Colon (tissue), 2 donors: ENCODE data around the gene SPIN1.

Source experiments
- FAIRE-seq: peaks from 2 replicates; lab custom pipeline; 2012; peaks lifted over from hg19 to GRCh38; lab: Jason Lieb, UNC
- donor health status: control.
- donor health status: control.

Gene SPIN1

DNA sequence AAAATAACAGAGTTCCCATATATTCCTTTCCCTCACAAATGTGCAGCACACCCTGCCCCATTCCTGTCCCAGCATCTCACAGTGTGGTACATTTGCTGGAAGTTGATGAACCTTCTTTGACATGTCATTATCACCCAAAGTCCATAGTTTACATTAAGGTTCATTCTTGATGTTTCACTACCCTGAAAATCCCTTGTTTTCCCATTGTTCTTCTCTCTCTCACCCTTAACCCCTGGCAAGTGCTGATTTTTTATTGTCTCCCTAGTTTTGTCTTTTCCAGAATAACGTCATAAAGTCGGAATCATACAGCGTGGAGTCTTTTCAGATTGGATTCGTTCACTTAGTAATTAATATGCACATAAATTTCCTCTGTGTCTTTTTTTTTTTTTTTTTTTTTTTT is 48.1 kb downstream of the SPIN1 start:
- no peak for FAIRE-seq

DNA sequence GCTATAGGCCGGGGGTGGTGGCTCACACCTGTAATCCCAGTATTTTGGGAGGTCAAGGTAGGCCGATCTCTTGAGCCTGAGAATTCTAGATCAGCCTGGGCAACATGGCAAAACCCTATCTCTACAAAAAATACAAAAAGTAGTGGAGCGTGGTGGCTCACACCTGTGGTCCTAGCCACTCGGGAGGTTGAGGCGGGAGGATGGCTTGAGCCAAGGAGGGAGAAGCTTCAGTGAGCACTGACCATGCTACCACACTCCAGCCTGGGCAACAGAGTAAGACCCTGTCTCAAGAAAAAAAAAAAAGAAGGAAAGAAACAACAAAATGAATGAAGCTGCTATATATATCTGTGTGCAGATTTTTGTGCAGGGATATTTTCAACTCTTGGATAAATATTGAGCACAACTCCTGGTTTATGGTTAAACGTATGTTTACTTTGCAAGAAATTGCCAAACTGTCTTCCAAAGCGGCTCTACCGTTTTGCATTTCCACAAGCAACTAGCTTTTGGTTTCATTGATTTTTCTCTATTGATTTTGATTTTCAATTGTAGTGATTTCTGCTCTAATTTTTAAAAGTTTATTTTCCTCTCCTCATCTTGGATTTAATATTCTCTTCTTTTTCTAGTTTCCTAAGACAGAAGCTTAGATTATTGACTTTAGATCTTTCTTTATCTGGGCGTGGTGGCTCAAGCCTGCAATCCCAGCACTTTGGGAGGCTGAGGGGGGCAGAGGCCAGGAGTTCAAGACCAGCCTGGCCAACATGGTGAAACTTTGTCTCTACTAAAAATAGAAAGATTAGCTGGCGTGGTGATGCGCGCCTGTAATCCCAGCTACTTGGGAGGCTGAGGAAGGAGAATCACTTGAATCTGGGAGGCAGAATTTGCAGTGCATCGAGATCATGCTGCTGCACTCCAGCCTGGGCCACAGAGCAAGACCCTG is 49.2 kb downstream of the SPIN1 start:
- FAIRE-seq: no peak

DNA sequence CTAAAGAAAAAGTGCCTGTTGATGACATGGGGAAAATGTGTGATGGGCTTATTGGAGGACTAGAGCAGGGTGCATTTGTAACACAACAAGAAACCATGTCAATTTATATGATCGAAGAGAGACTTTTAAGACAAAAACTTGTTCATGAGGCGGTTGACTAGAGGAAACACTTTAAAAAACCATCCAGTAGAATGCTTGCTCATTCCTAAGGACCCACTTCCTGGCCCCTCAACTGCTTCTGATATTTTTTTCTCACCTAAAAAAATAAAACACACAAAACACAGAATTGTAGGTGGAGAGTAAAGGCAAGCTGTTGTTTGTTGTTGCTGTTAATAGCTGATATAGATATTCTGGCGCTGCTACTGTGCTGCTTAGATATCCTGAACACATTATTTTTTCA is 50.6 kb downstream of the SPIN1 start:
- no peak for FAIRE-seq

DNA sequence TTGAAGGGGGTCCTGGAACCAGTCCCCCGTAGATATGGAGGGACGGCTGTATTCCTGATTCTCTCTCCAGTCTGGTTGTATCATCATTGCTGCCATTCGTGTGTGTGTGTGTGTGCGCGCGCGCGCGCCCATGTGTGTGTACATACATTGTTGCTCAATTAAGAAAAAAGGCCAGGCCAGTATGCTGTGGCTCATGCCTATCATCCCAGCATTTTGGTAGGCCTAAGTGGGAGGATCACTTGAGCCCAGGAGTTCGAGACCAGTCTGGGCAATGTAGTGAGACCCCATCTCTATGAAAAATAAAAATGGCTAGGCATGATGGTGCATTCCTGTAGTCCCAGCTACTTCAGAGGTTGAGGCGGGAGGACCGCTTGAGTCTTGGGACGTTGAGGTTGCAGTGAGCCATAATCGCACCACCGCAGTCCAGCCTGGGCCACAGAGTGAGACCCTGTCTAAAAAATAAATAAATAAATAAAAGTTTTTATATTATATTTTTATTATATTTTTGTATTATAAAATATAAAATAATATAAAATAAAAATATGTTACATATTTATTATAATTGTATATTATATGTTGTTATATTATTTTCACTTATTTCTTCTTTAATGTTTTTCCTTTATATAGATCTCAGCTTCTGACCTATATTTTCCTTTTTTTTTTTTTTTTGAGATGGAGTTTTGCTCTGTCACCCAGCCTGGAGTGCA is 53.2 kb downstream of the SPIN1 start:
- no peak for FAIRE-seq

DNA sequence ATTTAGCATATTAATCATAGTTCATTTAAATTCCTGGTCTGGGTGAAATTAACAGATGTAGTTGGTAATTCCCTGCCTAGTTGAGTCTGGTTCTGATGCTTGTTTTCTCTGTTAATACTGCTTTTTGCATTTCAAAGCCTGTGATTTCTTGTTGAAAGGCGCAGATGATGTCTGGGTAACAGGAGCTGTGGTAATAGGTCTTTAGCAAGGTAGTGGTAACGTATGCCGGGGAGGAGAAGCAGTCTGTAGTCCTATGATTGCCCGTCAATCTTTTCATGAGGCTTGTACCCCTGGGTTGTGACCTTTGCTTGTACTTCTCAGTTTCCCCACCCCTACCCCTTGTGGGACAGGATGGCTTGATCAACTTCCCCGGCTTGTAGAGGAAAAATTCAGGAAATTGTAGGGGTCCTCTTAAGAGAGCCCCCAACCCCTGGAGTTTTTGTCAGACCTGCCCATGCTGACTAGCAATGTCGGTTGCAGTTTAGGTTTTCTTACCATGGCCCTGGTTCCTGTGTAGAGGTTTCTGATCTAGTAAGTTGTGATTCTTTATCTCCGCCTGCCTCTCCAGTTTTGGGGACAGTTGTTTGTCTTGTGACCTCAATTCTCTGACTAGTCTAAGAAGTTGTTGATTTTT is 55.4 kb downstream of the SPIN1 start:
- no peak for FAIRE-seq

DNA sequence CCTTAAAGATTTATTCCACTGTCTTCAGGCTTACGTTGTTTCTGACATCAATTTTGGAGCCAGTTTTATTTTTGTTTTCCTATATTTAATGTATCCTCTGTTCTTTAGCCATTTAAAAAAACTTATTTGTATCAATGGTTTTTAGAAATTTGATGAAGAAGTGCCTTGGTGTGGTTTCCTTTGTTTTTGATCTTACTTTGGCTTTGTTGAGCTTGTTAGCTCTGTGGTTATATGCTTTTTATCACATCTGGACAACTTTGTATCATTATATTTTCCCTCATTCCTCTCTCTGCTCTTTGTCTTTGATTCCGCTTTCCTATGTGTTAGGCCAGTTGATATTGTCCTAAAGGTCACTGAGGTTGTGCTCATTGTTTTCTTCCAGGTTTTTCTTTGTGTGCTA is 58.5 kb downstream of the SPIN1 start:
- FAIRE-seq: no peak

DNA sequence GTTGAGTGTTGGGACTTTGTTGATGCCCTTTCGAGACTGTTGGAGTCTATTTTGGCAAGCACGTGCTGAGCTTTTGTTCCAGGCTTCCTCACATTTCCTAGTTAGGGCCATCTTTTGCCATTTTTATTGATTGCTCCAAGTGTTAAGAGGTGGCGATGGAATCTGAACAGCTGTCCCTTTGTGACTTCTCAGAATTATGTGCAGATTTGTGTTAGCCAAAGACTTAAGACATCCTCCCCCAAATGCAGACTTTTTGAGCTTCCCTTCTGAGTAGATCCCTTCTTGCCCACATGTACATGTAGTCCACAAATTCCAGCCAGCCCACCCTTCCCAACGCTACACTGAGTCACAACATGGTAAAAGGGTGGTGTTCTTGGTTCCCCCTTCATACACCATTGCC is 59.2 kb downstream of the SPIN1 start:
- FAIRE-seq: no peak

DNA sequence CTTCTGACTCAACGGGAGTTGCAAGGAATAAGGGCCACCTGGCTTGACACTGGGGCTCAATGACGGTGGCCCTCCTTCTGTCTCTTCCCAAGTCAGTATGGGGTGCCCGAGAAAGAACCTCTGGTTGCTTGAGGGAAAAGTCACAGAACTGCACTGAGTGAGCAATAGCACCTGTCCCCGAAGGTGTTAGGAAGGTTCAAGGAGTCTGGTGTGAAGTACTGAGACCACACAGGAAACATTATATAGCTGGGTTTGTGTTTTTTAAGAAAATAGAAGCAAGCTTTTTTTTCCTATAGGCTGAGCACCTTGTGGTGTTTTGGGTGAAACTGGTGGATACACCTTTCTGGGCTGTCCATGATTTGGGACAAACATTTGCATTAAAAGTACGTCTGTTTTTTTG is 62.9 kb downstream of the SPIN1 start:
- FAIRE-seq: no peak

DNA sequence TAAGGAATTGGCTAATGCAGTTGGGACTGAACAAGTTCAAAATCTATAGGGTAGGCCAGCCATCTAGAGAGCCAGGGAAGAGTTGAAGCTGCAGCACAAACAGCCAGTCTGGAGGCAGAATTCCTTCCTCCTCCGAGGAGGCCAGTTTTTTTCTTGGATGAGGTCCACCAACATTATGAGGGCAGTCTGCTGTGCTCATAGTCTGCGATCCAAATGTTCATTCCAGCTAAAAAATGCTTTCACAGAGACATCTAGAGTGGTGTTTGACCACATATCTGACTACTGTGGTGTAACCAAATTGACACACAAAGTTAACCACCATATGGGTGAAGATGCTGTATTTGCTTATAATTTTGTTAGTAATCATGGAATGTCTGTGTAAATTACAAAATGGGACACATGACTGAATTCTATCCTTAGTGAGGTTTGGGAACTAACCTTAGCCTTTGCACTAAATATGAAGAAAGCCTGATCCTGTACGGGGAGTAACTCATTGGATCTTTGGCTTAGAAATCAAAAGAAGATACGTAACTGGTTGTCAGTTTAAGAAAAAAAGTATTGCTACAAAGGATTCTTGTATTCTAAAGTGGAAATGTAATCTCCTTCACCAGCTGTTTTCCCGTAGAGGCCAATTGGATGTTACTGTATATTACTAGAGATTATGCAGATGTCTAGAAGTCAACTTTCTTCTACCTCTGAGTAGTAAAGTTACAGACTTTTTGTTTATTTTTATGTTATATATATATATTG is 70.6 kb downstream of the SPIN1 start:
- FAIRE-seq: no peak

DNA sequence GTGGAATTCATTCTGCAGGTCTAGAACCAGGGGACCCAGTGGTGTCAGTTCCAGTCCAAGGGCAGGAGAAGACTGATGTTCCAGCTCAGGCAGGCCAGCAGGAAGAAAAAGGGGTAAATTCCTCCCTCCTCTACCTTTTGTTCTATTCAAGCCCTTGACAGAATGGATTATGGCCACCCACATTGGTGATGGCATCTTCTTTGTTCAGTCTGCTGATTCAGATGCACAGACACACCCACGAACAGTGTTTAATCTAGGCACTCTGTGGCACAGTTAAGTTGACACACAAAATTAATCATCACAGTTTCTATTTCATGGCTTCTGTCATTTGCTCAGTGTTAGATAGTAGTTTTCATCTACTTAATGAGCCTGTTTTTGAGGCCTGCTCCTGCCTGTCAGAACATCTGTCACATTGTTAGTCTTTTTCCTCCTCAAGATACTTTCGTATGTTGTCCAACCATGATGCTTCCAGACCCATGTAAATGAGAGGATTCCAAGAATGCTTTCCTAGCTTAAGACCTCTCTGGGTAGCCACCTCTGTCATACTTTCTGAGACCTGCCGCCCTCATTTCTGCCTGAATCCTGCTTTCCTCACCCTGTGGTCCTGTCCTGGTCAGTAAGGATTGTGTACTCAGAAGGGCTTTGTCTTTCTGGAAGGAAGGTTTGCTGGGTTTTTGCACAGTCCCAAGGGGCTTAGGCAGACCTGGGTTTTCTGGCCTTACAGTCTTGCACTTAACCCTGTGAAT is 72.5 kb downstream of the SPIN1 start:
- no peak for FAIRE-seq

DNA sequence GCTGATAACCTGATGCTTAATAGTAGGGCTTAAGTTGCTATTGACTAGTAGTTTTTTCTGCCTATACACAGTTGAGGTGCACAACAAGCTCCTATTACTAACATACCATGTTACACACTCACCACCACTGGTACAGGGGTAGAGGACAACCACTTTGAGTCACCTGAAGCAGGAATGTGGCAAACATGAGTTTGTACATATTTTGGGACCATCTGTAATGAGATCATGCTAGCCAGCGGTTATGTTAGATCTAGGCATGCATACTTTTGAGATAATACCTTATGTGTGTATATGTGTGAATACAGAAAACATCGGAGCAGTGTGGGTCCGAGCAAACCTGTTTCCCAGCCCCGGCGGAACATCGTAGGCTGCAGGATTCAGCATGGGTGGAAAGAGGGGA is 73.9 kb downstream of the SPIN1 start:
- FAIRE-seq: no peak

DNA sequence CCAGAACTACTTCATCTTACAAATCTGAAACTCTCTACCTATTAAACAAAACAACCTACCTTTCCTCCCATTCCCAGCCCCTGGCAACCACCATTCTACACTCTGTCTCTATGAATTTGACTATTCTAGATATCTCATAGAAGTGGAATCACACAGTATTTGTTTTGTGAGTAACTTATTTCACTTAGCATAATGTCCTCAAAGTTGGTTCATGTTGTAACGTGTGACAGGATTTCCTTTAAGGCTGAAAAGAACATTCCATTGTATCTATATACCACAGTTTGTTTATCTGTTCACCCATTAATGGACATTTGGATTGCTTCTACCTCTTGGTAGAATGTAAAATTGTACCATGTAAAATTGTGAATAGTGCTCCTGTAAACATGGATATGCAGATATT is 76.6 kb downstream of the SPIN1 start:
- no peak for FAIRE-seq

DNA sequence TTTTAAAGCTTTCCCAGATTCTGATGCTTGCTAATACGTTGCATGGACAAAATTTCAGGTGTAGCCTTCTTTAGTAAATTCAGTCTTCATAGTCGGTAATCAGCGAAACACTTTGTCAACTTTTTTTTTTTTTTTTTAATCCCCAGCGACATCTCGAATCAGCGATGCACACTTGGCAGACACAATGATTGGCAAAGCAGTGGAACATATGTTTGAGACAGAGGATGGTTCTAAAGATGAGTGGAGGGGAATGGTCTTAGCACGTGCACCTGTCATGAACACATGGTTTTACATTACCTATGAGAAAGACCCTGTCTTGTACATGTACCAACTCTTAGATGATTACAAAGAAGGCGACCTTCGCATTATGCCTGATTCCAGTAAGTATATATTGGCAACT is 80.0 kb downstream of the SPIN1 start:
- FAIRE-seq: no peak

DNA sequence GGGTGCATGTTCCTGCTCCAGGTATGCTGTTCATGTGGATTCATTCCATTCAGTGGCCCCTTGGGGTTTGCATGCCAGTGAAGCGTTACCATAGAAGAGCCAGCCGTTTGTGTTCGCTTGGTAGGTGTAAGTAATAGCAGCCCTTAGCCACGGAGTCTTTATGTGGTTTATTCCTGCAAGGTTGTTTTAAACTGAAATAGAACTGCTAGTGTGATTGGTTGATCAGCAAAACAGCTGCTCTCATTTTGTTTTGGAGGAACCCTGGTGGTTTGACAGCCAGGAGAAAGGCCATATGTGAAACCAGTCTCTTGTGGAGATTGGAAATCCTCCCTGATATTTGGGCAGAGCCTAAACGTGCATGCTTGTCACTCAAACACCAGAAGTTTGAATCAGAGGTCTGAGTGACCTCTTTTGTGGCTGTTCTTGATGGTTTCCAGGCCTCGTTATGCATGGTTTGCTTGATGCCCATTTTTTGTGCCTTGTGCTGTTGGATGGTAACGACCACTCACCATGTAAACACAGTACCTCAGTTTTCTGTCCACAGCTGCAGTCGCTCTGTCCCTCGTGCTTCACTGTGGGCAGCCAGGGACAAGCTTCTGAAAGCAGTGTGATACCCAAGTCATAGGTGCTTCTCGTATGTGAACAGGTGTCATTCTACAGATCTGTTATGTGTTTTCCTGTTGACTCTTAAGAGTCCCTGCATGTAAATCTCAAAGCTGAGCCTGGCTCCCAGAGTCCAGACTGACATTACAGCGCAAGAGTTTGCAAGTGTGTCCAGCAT is 88.4 kb downstream of the SPIN1 start:
- FAIRE-seq: no peak

DNA sequence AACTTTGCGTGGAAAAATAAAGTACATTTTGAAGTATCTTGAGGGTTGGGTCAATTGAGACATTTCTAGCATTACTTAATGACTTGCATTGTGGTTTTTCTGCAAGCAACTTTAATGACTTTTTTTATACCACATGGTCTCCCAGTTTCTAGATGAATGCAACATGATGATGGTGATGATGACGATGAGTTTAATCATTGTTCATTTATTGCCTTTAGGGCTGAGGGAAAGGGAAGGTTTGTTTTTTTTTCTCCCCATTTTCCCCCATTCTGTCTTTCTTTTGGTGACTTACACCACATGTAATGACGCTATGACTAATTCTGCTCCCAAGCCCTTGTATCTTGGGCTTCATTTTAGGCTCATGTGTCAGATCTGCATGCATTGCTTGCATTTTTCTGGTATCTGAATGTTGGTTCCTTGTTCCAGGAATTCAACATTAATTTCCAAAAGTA is 89.1 kb downstream of the SPIN1 start:
- no peak for FAIRE-seq

DNA sequence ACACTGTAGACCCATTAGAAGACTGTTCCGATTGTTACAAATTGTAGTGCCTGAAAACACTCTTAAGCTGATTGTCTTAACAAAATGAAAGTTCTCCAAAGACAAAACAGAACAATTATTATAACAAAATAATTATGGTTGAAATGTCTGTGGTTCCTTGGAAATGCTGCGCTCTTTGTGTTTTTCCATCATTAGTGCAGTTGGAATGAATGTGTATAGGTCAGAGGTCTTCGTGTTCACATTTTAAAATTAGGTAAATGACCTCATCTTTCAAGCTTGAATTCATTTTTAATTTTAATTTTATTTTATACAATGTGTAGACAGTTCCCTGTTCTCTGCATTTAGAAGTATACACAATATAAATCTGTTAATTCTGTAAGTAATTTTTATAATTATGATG is 90.0 kb downstream of the SPIN1 start:
- no peak for FAIRE-seq

DNA sequence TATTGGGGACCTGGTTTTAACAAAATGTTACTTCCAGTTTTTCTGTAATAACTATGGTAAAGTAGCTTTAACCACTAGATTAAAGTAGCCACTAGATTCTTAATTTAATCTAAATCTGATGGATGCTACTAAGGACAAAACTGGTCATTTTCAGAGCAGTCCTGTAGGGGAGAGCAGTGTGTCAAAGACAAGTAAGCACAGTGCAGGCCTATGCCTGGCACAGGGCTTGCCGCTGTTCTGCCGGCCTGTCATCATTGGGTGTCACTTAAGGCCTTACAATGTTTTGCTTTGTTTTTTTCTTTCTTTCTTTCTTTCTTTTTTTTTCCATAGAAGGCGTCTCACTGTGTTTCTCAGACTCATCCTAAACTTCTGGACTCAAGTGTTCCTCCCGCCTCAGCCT is 93.7 kb downstream of the SPIN1 start:
- no peak for FAIRE-seq

DNA sequence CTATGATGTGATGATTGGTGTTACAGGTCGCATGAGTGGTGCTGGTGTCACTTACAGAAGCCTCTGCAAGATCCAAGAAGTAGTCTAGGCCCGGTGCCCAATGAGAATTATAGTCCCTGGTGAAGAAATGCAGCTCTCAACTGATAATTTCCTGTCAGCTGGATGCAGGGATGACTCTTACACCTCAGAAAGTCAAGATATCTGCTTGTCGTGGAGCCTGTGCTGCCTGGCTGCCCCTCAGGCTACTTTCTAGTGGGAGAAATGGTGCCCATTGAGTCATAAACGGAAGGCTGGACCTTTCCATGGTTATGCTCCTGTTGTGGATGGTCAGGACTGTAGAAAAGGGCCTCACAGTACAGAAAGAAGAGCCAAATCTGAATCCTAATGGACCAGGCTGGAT is 99.9 kb downstream of the SPIN1 start:
- no peak for FAIRE-seq

DNA sequence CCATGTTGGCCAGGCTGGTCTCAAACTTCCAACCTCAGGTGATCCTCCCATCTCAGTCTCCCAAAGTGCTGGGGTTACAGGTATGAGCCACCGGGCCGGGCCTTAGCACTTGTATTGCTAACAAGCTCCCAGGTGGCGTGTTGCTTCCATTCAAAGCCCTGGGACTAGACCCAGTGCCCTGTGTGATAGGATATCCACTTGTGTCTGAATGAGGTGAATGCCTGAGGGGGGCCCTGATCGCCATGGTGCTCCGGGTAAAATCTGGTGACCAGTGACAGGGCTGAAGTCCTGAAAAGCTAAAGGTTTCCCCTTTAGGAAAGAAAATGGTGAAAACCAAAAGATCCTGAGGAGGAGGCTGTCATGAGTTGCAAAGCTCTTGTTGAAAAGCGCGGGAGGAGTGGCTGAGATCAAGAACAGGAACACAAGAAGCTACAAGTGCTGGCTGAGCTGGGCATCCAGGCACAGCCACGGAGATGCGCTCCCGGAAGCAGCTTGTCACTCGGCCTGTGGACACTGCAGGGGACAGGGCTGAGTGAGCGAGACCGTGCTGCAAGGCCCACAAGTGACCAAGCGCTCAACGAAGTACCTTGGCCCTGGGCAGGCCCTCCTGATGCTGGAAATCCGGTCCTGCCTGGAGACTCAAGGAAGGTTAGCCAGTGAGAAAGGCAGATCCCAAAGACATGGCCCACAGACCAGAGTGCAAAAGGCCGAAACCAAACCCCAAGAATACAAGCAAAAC is 106.9 kb downstream of the SPIN1 start:
- FAIRE-seq: no peak

DNA sequence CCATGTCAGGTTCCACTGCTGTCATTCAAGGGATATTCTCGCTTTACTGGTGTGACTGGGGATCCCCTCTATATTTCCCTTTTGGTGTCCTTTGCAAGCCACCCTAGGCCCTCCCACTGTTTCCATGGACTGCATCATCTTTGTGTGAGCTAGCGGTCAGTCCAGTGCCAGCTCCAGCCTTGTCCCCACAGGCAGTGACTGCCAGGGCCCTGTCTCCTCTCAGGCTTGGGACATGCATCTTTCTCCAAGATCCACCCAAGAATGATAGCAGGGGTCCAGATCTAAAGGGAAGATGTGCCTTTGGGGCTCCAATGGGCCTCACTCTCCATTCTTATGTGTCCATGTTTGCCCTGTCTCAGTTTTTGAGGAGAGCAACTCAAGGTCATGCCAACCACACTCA is 109.0 kb downstream of the SPIN1 start:
- no peak for FAIRE-seq
